ENCODE measurements around the gene HMX2. TPM values are rescaled to one million over a fixed set of nuclear protein-coding genes. Genes with fewer than 3 reads are reported as not detected.
"Not testable (repeated sequence)": the region's sequence is repeated elsewhere in the genome, so short reads cannot be mapped to it uniquely, and the experiment has no call there.

Gene HMX2
- total and polyA plus RNA-seq, 8 donors: not detected

DNA sequence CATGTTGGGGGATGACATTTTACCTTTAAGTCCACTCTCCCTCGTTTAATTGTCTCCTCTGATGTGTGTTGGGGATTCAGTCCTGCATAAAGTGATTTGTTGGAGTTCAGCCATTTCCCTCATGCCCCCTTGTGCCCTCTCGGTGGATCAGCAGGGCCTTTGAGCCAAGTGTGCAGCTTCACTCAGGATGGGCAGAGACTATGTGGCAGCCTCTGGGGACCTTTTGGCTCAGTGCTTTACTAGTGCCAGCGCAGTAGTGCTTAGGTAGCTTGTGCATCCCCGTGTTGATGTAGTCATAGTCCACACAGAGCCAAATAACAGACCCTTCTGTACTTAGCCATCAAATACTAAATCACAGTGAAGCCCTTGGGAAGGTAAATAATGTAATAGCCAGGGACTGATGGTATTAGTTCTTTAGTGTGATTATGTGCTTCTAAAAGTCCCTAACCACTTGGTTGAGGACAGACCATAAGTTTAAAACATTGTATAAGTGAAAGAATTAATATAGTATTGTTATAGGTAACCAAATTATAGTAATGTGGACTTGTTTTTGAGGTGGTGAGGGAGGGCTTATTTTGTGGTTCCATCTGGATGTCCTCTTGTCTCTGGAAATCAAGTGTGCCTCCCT is 17.6 kb downstream of the HMX2 start:
- Histone ChIP-seq H3K4me1 (no peaks in the 10 kb centered on the region), H3K9me3 (no peaks in the 10 kb centered on the region), H3K36me3 (peaks cover 31 to 92% (median 90%) of the 10 kb centered on the region in 4 donors), H3K4me3 (no peak overlapping the region), H3K27me3 (no peaks in the 10 kb centered on the region), H3K27ac (no peak overlapping the region)
- TF ChIP-seq, protein P1, sequence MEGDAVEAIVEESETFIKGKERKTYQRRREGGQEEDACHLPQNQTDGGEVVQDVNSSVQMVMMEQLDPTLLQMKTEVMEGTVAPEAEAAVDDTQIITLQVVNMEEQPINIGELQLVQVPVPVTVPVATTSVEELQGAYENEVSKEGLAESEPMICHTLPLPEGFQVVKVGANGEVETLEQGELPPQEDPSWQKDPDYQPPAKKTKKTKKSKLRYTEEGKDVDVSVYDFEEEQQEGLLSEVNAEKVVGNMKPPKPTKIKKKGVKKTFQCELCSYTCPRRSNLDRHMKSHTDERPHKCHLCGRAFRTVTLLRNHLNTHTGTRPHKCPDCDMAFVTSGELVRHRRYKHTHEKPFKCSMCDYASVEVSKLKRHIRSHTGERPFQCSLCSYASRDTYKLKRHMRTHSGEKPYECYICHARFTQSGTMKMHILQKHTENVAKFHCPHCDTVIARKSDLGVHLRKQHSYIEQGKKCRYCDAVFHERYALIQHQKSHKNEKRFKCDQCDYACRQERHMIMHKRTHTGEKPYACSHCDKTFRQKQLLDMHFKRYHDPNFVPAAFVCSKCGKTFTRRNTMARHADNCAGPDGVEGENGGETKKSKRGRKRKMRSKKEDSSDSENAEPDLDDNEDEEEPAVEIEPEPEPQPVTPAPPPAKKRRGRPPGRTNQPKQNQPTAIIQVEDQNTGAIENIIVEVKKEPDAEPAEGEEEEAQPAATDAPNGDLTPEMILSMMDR (IDR thresholded peaks at IDR 0.05): no peak
- TF ChIP-seq POLR2A (IDR thresholded peaks at IDR 0.05): no peak
- no peak for TF ChIP-seq POLR2AphosphoS5 (IDR thresholded peaks at IDR 0.05)
- TF ChIP-seq EP300 (IDR thresholded peaks at IDR 0.05): no peak
- intact Hi-C loops (cut with DNase I; ENCODE audit: low total_unique reads): no loop called here
- DNase-seq: no peak
- 79 to 82% (median 81%) methylated on average over 4 of the region's 4 CpGs for WGBS, 5 donors

DNA sequence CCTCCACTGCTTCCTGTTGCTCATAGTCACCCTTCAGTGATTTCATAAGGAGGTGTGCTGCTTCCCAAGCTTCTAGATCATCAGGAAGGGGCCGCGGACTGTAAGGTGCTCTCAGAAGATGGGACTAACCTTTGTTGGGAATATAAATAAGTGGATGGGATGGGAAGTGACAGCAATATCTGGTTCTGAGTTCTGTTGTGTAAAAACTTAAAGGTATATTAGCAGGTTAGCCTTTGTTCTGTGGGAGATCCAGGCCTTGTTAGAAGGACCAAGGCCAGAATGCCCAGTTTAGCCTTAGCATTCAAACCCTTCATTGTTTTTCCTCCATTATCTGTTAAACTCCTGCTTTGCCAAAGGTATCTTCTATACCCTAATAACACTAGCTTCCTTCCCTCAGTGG is 18.7 kb downstream of the HMX2 start:
- Histone ChIP-seq H3K4me1 (no peaks in the 10 kb centered on the region), H3K4me3 (no peak overlapping the region), H3K27ac (no peak overlapping the region), H3K36me3 (peaks cover 24 to 86% (median 81%) of the 10 kb centered on the region in 4 donors), H3K27me3 (no peaks in the 10 kb centered on the region), H3K9me3 (no peaks in the 10 kb centered on the region)
- WGBS, 5 donors: 88 to 98% (median 95%) methylated on average over 2 of the region's 2 CpGs
- TF ChIP-seq POLR2A (IDR thresholded peaks at IDR 0.05) (no peak), POLR2AphosphoS5 (IDR thresholded peaks at IDR 0.05) (no peak), EP300 (IDR thresholded peaks at IDR 0.05) (no peak)
- TF ChIP-seq, protein P1 (IDR thresholded peaks at IDR 0.05): no peak
- intact Hi-C loops (cut with DNase I; ENCODE audit: low total_unique reads): no loop called here
- no peak for DNase-seq

DNA sequence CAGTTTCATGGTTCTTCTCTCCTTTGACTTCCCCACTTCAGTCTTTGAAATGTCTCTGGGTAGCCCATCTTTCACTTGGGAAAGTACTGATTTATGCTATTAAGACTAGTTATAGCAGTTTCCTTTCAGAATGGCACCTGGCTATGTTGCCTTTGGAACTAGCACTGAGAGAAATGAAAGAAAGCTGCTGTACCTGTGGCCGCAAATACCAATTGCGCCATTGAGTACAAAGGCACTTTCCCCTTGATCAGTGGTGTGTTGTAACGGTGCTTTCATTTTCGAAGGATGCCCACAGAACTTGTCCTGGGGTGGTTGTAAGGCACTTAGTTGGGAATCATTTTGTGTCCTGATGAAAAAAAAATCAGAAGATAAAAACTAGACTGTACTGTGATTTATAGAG is 23.0 kb downstream of the HMX2 start:
- intact Hi-C loops (cut with DNase I; ENCODE audit: low total_unique reads): no loop called here
- Histone ChIP-seq H3K4me3 (no peak overlapping the region), H3K4me1 (no peaks in the 10 kb centered on the region), H3K27me3 (no peaks in the 10 kb centered on the region), H3K36me3 (peaks cover 0 to 53% (median 42%) of the 10 kb centered on the region in 4 donors), H3K27ac (no peak overlapping the region), H3K9me3 (no peaks in the 10 kb centered on the region)
- DNase-seq: no peak
- 95 to 99% (median 97%) methylated on average over 4 of the region's 4 CpGs for WGBS, 5 donors
- TF ChIP-seq POLR2A (IDR thresholded peaks at IDR 0.05) (no peak), POLR2AphosphoS5 (IDR thresholded peaks at IDR 0.05) (no peak), EP300 (IDR thresholded peaks at IDR 0.05) (no peak)
- TF ChIP-seq, protein P1 (IDR thresholded peaks at IDR 0.05): no peak

DNA sequence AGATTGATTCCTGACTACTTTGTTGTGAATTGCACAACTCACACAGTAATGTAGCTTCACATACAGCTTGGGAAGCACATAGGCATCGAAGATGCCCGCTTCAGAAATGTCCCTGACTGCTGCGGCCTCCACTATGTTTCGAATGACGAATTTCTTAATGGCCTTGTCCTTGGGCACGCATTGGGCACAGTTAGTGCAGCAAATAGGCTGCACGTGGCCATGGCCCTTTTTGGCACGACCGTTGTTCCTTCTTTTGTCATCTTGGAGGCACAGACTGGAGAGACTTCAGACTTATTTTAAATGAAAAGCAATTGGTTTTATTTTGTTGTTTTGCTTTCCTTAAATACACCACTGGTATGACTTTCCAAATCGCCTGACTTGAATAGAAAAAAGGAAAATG is 23.7 kb downstream of the HMX2 start:
- H3K36me3 ChIP-seq: peaks cover 0 to 49% (median 39%) of the 10 kb centered on the region in 4 donors
- H3K9me3 ChIP-seq; H3K4me1 ChIP-seq; H3K27ac ChIP-seq; H3K27me3 ChIP-seq; intact Hi-C loops (cut with DNase I; ENCODE audit: low total_unique reads); DNase-seq; H3K4me3 ChIP-seq: not testable (repeated sequence)
- 94 to 97% (median 96%) methylated on average over 10 of the region's 10 CpGs for WGBS, 5 donors

All from stomach (tissue), 9 donors.